ENCODE data around the gene LCN12.

LCN12 gene

DNA sequence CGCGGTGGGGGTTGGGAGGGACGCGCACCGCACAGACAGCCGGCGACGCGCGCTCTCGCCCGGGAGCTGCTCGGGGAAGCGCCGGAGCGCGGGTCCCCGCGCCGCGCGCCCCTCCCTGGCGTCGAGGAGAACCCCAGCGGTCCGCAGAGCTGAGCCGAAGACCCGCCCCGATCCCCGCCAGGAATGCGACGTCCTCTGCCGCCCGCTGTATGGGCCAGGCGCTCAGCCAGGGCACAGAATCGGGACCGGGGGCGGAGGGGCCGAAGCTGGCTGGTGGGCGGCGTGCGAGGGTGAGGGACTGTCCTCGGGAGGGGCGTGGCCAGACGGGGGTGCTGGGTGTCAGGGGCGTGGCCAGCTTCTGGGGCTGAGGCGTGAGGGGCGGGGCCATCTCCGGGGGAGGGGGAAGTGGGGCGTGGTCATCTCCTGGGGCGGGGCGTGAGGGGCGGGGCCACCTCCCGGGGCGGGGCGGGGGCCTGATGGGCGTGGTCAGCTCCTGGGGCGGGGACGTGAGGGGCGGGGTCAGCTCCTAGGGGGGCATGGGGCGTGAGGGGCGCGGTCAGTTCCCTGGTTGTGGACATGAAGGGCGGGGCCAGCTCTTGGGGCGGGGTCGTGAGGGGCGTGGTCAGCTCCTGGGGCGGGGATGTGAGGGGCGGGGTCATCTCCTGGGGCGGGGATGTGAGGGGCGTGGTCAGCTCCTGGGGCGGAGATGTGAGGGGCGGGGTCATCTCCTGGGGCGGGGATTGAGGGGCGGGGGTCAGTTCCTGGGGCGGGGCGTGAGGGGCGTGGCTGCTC lies 26.2 kb downstream of the LCN12 start:
- no peaks in the 10 kb centered on the region for H3K36me3 ChIP-seq (ENCODE audit: control insufficient read depth, insufficient read depth, low read length)
- no peaks in the 10 kb centered on the region for H3K9me3 ChIP-seq (ENCODE audit: control insufficient read depth, low read length)
- H3K4me3 ChIP-seq (ENCODE audit: extremely low read depth, insufficient read depth, low read length, poor library complexity, severe bottlenecking) = peak overlapping the region; percentile 40
- no peak overlapping the region for H3K27ac ChIP-seq (ENCODE audit: low read depth, low read length, severe bottlenecking)
- 0 to 2% methylated on average over 32 to 40 of the region's 78 CpGs for WGBS, 2 experiments (ENCODE audit: insufficient coverage in 2 of 2)
- H3K4me1 ChIP-seq (ENCODE audit: control insufficient read depth, insufficient read depth, low read length, poor library complexity, severe bottlenecking) = peaks cover 14% of the 10 kb centered on the region

- peaks cover 14% of the 10 kb centered on the region for H3K4me1 ChIP-seq (ENCODE audit: control insufficient read depth, insufficient read depth, low read length, poor library complexity, severe bottlenecking)
- H3K9me3 ChIP-seq (ENCODE audit: control insufficient read depth, low read length) = no peaks in the 10 kb centered on the region
- H3K27ac ChIP-seq (ENCODE audit: low read depth, low read length, severe bottlenecking) = no peak overlapping the region
- H3K4me3 ChIP-seq (ENCODE audit: extremely low read depth, insufficient read depth, low read length, poor library complexity, severe bottlenecking) = no peak overlapping the region
- no peaks in the 10 kb centered on the region for H3K36me3 ChIP-seq (ENCODE audit: control insufficient read depth, insufficient read depth, low read length)
- WGBS, 2 experiments (ENCODE audit: insufficient coverage in 2 of 2) = 71% methylated on average over 40 to 41 of the region's 41 CpGs
Observed at GRCh38 chr9:136978865-136979544, 26.9 kb downstream of the LCN12 start.

DNA sequence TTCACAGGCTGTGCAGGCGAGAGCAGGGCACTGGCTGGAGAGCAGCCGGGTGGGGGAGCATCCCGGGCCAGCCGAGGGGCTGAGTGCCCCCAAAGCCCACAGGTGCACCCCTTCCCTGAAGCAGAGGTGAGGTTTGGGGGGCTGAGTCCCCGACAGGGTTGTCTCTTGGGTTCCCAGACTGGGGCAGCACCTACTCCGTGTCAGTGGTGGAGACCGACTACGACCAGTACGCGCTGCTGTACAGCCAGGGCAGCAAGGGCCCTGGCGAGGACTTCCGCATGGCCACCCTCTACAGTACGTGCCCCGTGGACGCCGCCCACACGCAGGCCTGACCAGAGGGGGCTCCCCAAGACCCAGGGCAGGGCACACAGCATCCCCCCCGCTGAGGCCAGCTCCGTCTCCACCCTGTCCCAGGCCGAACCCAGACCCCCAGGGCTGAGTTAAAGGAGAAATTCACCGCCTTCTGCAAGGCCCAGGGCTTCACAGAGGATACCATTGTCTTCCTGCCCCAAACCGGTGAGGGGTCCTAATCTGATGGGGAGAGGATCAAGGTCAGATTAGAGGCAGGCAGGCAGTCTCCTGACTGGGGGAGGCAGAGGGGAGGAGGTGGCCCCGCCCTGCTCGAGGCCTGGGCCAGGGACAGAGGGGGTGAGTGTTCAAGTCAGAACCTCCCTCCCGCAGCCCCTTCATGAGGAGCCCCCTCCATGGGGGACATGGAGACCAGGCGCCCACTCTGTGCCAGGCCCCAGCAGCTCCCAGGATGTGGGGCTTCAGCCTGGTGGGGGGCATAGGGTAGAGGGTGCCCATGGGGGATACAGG lies 27.9 kb downstream of the LCN12 start:
- no peaks in the 10 kb centered on the region for H3K36me3 ChIP-seq (ENCODE audit: control insufficient read depth, insufficient read depth, low read length)
- H3K9me3 ChIP-seq (ENCODE audit: control insufficient read depth, low read length) = no peaks in the 10 kb centered on the region
- H3K4me3 ChIP-seq (ENCODE audit: extremely low read depth, insufficient read depth, low read length, poor library complexity, severe bottlenecking) = no peak overlapping the region
- H3K27ac ChIP-seq (ENCODE audit: low read depth, low read length, severe bottlenecking) = no peak overlapping the region
- WGBS, 2 experiments (ENCODE audit: insufficient coverage in 2 of 2) = 90 to 92% methylated on average over 23 to 26 of the region's 26 CpGs
- peaks cover 14% of the 10 kb centered on the region for H3K4me1 ChIP-seq (ENCODE audit: control insufficient read depth, insufficient read depth, low read length, poor library complexity, severe bottlenecking)

- Histone ChIP-seq H3K36me3 (ENCODE audit: control insufficient read depth, insufficient read depth, low read length) (no peaks in the 10 kb centered on the region), H3K27ac (ENCODE audit: low read depth, low read length, severe bottlenecking) (no peak overlapping the region), H3K4me1 (ENCODE audit: control insufficient read depth, insufficient read depth, low read length, poor library complexity, severe bottlenecking) (peaks cover 14% of the 10 kb centered on the region), H3K4me3 (ENCODE audit: extremely low read depth, insufficient read depth, low read length, poor library complexity, severe bottlenecking) (no peak overlapping the region), H3K9me3 (ENCODE audit: control insufficient read depth, low read length) (no peaks in the 10 kb centered on the region)
- 97% methylated on average over 11 to 13 of the region's 16 CpGs for WGBS, 2 experiments (ENCODE audit: insufficient coverage in 2 of 2)
Observed at GRCh38 chr9:136980669-136981478, 28.8 kb downstream of the LCN12 start.

GRCh38 chr9:136981588-136982231 lies 29.6 kb downstream of the LCN12 start:
- H3K36me3 ChIP-seq (ENCODE audit: control insufficient read depth, insufficient read depth, low read length) = no peaks in the 10 kb centered on the region
- H3K27ac ChIP-seq (ENCODE audit: low read depth, low read length, severe bottlenecking) = no peak overlapping the region
- no peaks in the 10 kb centered on the region for H3K9me3 ChIP-seq (ENCODE audit: control insufficient read depth, low read length)
- WGBS, 2 experiments (ENCODE audit: insufficient coverage in 2 of 2) = 87 to 88% methylated on average over 6 to 11 of the region's 17 CpGs
- H3K4me1 ChIP-seq (ENCODE audit: control insufficient read depth, insufficient read depth, low read length, poor library complexity, severe bottlenecking) = peaks cover 14% of the 10 kb centered on the region
- H3K4me3 ChIP-seq (ENCODE audit: extremely low read depth, insufficient read depth, low read length, poor library complexity, severe bottlenecking) = no peak overlapping the region

- H3K36me3 ChIP-seq (ENCODE audit: control insufficient read depth, insufficient read depth, low read length) = no peaks in the 10 kb centered on the region
- H3K9me3 ChIP-seq (ENCODE audit: control insufficient read depth, low read length) = no peaks in the 10 kb centered on the region
- no peak within 1 kb of the TSS for H3K27ac ChIP-seq (ENCODE audit: low read depth, low read length, severe bottlenecking)
- peaks cover 14% of the 10 kb centered on the region for H3K4me1 ChIP-seq (ENCODE audit: control insufficient read depth, insufficient read depth, low read length, poor library complexity, severe bottlenecking)
- H3K4me3 ChIP-seq (ENCODE audit: extremely low read depth, insufficient read depth, low read length, poor library complexity, severe bottlenecking) = no peak within 1 kb of the TSS
- 90 to 91% methylated on average over 18 of the region's 18 CpGs for WGBS, 2 experiments (ENCODE audit: insufficient coverage in 2 of 2)
Observed at GRCh38 chr9:136982232-136983051, 30.4 kb downstream of the LCN12 start, which contains the start of gene LCNL1. TSS of gene LCNL1 (plus strand) at chr9:136982993. CDS start at chr9:136983587, 594 bp downstream.

GRCh38 chr9:136983167-136983566 lies 31.1 kb downstream of the LCN12 start:
- 88 to 93% methylated on average over 7 of the region's 9 CpGs for WGBS, 2 experiments (ENCODE audit: insufficient coverage in 2 of 2)

DNA sequence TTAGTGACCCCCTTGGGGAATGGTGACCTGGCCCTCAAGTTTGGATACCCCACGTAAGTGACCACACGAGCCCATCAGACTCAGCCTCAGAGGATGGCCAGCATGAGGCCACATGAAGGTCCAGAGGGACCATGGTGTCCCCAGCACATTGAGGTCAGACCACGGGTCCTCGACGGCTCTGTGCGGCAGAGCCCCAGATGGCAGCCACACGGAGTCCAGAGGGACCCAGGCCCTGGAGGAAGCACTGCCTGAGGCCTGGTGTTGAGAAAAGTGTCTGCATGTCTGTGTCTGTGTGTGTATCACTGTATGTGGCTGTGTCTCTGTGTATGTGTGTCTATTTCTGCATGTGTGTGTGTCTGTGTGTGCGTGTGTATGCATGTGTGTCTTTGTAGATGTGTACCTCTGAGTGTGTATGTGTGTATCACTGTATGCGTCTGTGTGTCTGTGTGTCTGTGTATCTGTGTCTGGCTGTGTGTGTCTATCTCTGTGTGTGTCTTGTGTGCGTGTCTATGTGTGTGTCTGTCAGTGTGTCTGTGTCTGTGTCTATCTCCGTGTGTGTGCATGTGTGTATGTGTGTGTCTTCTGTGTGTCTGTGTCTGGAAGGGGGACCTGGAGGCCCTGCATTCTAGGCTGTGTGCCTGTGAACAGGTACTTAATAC lies 31.7 kb downstream of the LCN12 start:
- H3K27ac ChIP-seq (ENCODE audit: low read depth, low read length, severe bottlenecking) = no peak overlapping the region
- H3K36me3 ChIP-seq (ENCODE audit: control insufficient read depth, insufficient read depth, low read length) = no peaks in the 10 kb centered on the region
- H3K9me3 ChIP-seq (ENCODE audit: control insufficient read depth, low read length) = no peaks in the 10 kb centered on the region
- H3K4me1 ChIP-seq (ENCODE audit: control insufficient read depth, insufficient read depth, low read length, poor library complexity, severe bottlenecking) = peaks cover 14% of the 10 kb centered on the region
- no peak overlapping the region for H3K4me3 ChIP-seq (ENCODE audit: extremely low read depth, insufficient read depth, low read length, poor library complexity, severe bottlenecking)
- 86 to 93% methylated on average over 10 of the region's 11 CpGs for WGBS, 2 experiments (ENCODE audit: insufficient coverage in 2 of 2)

More at GRCh38 chr9:136983167-136983566, 31.1 kb downstream of the LCN12 start:
- H3K4me3 ChIP-seq (ENCODE audit: extremely low read depth, insufficient read depth, low read length, poor library complexity, severe bottlenecking) = no peak overlapping the region
- no peaks in the 10 kb centered on the region for H3K36me3 ChIP-seq (ENCODE audit: control insufficient read depth, insufficient read depth, low read length)
- H3K27ac ChIP-seq (ENCODE audit: low read depth, low read length, severe bottlenecking) = no peak overlapping the region
- no peaks in the 10 kb centered on the region for H3K9me3 ChIP-seq (ENCODE audit: control insufficient read depth, low read length)
- peaks cover 14% of the 10 kb centered on the region for H3K4me1 ChIP-seq (ENCODE audit: control insufficient read depth, insufficient read depth, low read length, poor library complexity, severe bottlenecking)

DNA sequence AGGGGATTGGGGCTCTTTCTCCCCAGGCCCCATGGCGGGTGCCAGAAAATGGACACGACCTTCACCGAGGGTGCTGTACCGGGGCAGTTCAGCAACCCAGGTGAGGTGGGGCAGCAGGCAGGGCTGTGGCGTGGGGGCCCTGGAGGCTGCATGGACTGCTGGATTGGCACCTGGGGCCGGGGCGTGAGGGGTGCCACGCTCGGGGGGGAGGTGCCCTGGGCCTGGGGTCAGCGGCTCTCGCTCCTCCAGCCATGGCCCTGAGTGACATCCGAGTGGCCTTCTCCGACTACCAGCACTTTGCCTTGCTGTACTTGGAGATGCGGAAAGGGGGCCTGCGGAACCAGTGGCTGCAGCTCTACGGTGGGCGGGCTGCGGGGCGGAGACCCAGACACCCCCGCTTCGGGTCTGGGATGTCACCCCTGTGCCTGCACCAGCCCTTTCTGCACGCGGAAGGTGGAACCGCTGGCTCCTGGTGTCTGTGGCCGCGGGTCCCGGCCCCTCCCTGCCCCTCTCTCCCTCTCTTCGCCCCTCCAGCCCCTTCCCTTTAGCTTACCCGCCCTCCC lies 32.5 kb downstream of the LCN12 start:
- no peaks in the 10 kb centered on the region for H3K36me3 ChIP-seq (ENCODE audit: control insufficient read depth, insufficient read depth, low read length)
- H3K9me3 ChIP-seq (ENCODE audit: control insufficient read depth, low read length) = no peaks in the 10 kb centered on the region
- H3K4me3 ChIP-seq (ENCODE audit: extremely low read depth, insufficient read depth, low read length, poor library complexity, severe bottlenecking) = no peak overlapping the region
- H3K4me1 ChIP-seq (ENCODE audit: control insufficient read depth, insufficient read depth, low read length, poor library complexity, severe bottlenecking) = peaks cover 14% of the 10 kb centered on the region
- WGBS, 2 experiments (ENCODE audit: insufficient coverage in 2 of 2) = 79 to 83% methylated on average over 21 to 28 of the region's 29 CpGs
- H3K27ac ChIP-seq (ENCODE audit: low read depth, low read length, severe bottlenecking) = no peak overlapping the region
